ENCODE data around the gene GPN2.
"Not testable (repeated sequence)": the region's sequence is repeated elsewhere in the genome, so short reads cannot be mapped to it uniquely, and the experiment has no call there.

The GPN2 gene

DNA sequence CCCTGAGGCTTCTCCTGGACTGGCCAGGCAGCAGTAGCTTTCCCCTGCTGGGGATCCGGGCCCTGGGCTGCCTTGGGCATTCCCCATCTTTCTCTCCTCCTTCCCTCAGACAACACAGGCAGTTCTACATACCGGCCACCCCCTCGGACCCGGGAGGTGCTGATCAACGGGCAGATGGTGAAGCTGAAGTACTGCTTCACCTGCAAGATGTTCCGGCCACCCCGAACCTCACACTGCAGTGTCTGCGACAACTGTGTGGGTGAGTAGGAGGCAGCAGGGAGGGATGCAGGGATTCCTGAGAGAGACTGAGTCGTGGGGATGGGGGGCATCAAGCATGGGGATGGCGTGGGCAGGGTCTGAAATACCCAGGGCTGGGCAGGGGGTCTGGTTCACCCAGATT, 41.6 kb downstream of the GPN2 start:
- H4K20me1 ChIP-seq (ENCODE audit: insufficient read depth, low read length) = no peaks in the 10 kb centered on the region
- H3K27me3 ChIP-seq (replicated peaks; ENCODE audit: insufficient read depth, low read length) = no peaks in the 10 kb centered on the region
- H3K27ac ChIP-seq (ENCODE audit: low read length) = no peak overlapping the region
- no peaks in the 10 kb centered on the region for H3F3A ChIP-seq (ENCODE audit: insufficient read depth, low read length)
- H2AFZ ChIP-seq (ENCODE audit: low read length) = no peak overlapping the region
- H3K9ac ChIP-seq (ENCODE audit: low read length) = no peak overlapping the region
- no peaks in the 10 kb centered on the region for H3K9me2 ChIP-seq (replicated peaks; ENCODE audit: insufficient read depth, low read length)
- H3K4me3 ChIP-seq (ENCODE audit: low read length) = no peak overlapping the region
- H3K4me2 ChIP-seq (ENCODE audit: low read depth, low read length) = no peak overlapping the region
- no peaks in the 10 kb centered on the region; the same call in 1 of the 2 replicates for H3K36me3 ChIP-seq (replicated peaks; ENCODE audit: insufficient read depth, low read length)
- TF ChIP-seq EZH2phosphoT487 (IDR thresholded peaks at IDR 0.05; ENCODE audit: low read length) (no peak), EZH2 (optimal IDR thresholded peaks at IDR 0.05; ENCODE audit: low read depth, low read length) (no peak)
- TF ChIP-seq, protein P1, sequence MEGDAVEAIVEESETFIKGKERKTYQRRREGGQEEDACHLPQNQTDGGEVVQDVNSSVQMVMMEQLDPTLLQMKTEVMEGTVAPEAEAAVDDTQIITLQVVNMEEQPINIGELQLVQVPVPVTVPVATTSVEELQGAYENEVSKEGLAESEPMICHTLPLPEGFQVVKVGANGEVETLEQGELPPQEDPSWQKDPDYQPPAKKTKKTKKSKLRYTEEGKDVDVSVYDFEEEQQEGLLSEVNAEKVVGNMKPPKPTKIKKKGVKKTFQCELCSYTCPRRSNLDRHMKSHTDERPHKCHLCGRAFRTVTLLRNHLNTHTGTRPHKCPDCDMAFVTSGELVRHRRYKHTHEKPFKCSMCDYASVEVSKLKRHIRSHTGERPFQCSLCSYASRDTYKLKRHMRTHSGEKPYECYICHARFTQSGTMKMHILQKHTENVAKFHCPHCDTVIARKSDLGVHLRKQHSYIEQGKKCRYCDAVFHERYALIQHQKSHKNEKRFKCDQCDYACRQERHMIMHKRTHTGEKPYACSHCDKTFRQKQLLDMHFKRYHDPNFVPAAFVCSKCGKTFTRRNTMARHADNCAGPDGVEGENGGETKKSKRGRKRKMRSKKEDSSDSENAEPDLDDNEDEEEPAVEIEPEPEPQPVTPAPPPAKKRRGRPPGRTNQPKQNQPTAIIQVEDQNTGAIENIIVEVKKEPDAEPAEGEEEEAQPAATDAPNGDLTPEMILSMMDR (IDR thresholded peaks at IDR 0.05; ENCODE audit: low read length) = no peak
- no peaks in the 10 kb centered on the region for H3K9me3 ChIP-seq (replicated peaks; ENCODE audit: insufficient read depth, low read length)
- peaks cover 22% of the 10 kb centered on the region for H3K79me2 ChIP-seq (ENCODE audit: low read length)
- DNase-seq = no peak
- H3K4me1 ChIP-seq (ENCODE audit: low read length) = no peaks in the 10 kb centered on the region

- not testable (repeated sequence) for H3K4me3 ChIP-seq (ENCODE audit: low read length); H2AFZ ChIP-seq (ENCODE audit: low read length); H3K36me3 ChIP-seq (replicated peaks; ENCODE audit: insufficient read depth, low read length); H3K4me2 ChIP-seq (ENCODE audit: low read depth, low read length); H3F3A ChIP-seq (ENCODE audit: insufficient read depth, low read length); H3K27ac ChIP-seq (ENCODE audit: low read length); H4K20me1 ChIP-seq (ENCODE audit: insufficient read depth, low read length); DNase-seq; H3K9me3 ChIP-seq (replicated peaks; ENCODE audit: insufficient read depth, low read length); H3K27me3 ChIP-seq (replicated peaks; ENCODE audit: insufficient read depth, low read length); H3K9ac ChIP-seq (ENCODE audit: low read length); H3K4me1 ChIP-seq (ENCODE audit: low read length); H3K9me2 ChIP-seq (replicated peaks; ENCODE audit: insufficient read depth, low read length)
- H3K79me2 ChIP-seq (ENCODE audit: low read length) = peaks cover 28% of the 10 kb centered on the region
Observed at GRCh38 chr1:26847826-26848225, 42.3 kb downstream of the GPN2 start.

- Histone ChIP-seq H4K20me1 (ENCODE audit: insufficient read depth, low read length) (no peaks in the 10 kb centered on the region), H3K9ac (ENCODE audit: low read length) (no peak overlapping the region), H3F3A (ENCODE audit: insufficient read depth, low read length) (peaks cover 8% of the 10 kb centered on the region), H3K4me2 (ENCODE audit: low read depth, low read length) (no peak overlapping the region), H3K9me3 (replicated peaks; ENCODE audit: insufficient read depth, low read length) (no peaks in the 10 kb centered on the region), H3K36me3 (replicated peaks; ENCODE audit: insufficient read depth, low read length) (no peaks in the 10 kb centered on the region), H3K4me3 (ENCODE audit: low read length) (no peak overlapping the region), H3K9me2 (replicated peaks; ENCODE audit: insufficient read depth, low read length) (no peaks in the 10 kb centered on the region), H3K27ac (ENCODE audit: low read length) (no peak overlapping the region), H2AFZ (ENCODE audit: low read length) (no peak overlapping the region), H3K79me2 (ENCODE audit: low read length) (peaks cover 58% of the 10 kb centered on the region), H3K27me3 (replicated peaks; ENCODE audit: insufficient read depth, low read length) (no peaks in the 10 kb centered on the region), H3K4me1 (ENCODE audit: low read length) (peaks cover 12% of the 10 kb centered on the region)
- TF ChIP-seq, protein P1 (IDR thresholded peaks at IDR 0.05; ENCODE audit: low read length) = no peak
- TF ChIP-seq EZH2 (optimal IDR thresholded peaks at IDR 0.05; ENCODE audit: low read depth, low read length) = no peak
- no peak for TF ChIP-seq EZH2phosphoT487 (IDR thresholded peaks at IDR 0.05; ENCODE audit: low read length)
- no peak for DNase-seq
Observed at GRCh38 chr1:26844424-26845196, 45.5 kb downstream of the GPN2 start.

DNA sequence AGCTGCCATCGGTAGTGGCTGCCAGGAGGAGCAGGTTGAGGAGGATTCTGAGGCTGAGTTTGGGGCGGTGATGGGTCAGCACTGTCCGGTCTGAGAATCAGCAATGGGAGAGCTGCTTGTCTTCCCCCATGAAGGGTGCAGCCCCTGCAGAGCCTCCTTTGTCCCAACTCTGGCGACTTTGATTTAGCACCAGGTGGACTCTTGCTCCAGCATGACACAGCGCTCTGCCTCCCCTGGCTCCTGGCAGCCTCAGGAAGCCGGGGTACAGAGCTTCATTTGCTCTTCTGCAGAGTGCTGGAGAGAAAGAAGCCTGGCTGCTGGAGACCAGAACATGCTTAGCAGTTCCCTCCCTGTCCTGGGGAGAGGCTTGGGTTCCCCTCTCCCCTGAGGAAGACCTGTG, 50.3 kb downstream of the GPN2 start:
- TF ChIP-seq, protein P1 (IDR thresholded peaks at IDR 0.05; ENCODE audit: low read length) = no peak
- TF ChIP-seq EZH2 (optimal IDR thresholded peaks at IDR 0.05; ENCODE audit: low read depth, low read length) = no peak
- no peak for TF ChIP-seq EZH2phosphoT487 (IDR thresholded peaks at IDR 0.05; ENCODE audit: low read length)
- H3K9me3 ChIP-seq (replicated peaks; ENCODE audit: insufficient read depth, low read length) = no peaks in the 10 kb centered on the region
- no peaks in the 10 kb centered on the region for H3K27me3 ChIP-seq (replicated peaks; ENCODE audit: insufficient read depth, low read length)
- peaks cover 30% of the 10 kb centered on the region for H3K4me1 ChIP-seq (ENCODE audit: low read length)
- no peak overlapping the region for H3K4me3 ChIP-seq (ENCODE audit: low read length)
- no peaks in the 10 kb centered on the region for H3K36me3 ChIP-seq (replicated peaks; ENCODE audit: insufficient read depth, low read length)
- H3K9me2 ChIP-seq (replicated peaks; ENCODE audit: insufficient read depth, low read length) = no peaks in the 10 kb centered on the region
- no peak for DNase-seq
- H2AFZ ChIP-seq (ENCODE audit: low read length) = no peak overlapping the region
- H3K4me2 ChIP-seq (ENCODE audit: low read depth, low read length) = peak overlapping the region; percentile 56
- peak overlapping the region; percentile 96 for H3K27ac ChIP-seq (ENCODE audit: low read length)
- peak overlapping the region; percentile 56 for H3K9ac ChIP-seq (ENCODE audit: low read length)
- peaks cover 27% of the 10 kb centered on the region for H3F3A ChIP-seq (ENCODE audit: insufficient read depth, low read length)
- no peaks in the 10 kb centered on the region for H4K20me1 ChIP-seq (ENCODE audit: insufficient read depth, low read length)
- H3K79me2 ChIP-seq (ENCODE audit: low read length) = peaks cover 68% of the 10 kb centered on the region
